Smooth muscle cell (in vitro differentiated cells): Measurements from ENCODE around the gene SAT1. TPM values are rescaled to one million over a fixed set of nuclear protein-coding genes. Genes with fewer than 3 reads are reported as not detected.

Source experiments
- DNase-seq: peaks from one replicate; lab custom pipeline; 2025; ENCODE audit not compliant: unreplicated experiment; lab: John Stamatoyannopoulos, UW
- H2AFZ ChIP-seq: fragments of 200-600 bp; sonication (generic); 2 replicates; pipeline ENCODE4 v1.6.0; 2016; ENCODE audit warnings: antibody characterized with exemption, low read depth, mild to moderate bottlenecking
- H3F3A ChIP-seq: fragments of 200-600 bp; sonication (generic); 2 replicates; pipeline ENCODE4 v1.6.0; 2017; ENCODE audit warnings: antibody characterized with exemption, low read depth
- H3K27ac ChIP-seq: fragments of 200-600 bp; sonication (generic); 2 replicates; pipeline ENCODE4 v1.5.1; 2016; ENCODE audit warnings: low read depth, mild to moderate bottlenecking
- H3K27me3 ChIP-seq: fragments of 200-600 bp; sonication (generic); 2 replicates; pipeline ENCODE4 v1.6.1; 2016; ENCODE audit warnings: low read depth, mild to moderate bottlenecking
- H3K36me3 ChIP-seq: fragments of 200-600 bp; sonication (generic); 2 replicates; pipeline ENCODE4 v1.5.1; 2016; ENCODE audit warnings: low read depth
- H3K4me1 ChIP-seq: fragments of 200-600 bp; sonication (generic); 2 replicates; pipeline ENCODE4 v1.5.1; 2016; ENCODE audit warnings: low read depth
- H3K4me2 ChIP-seq: fragments of 200-600 bp; sonication (generic); 2 replicates; pipeline ENCODE4 v1.6.0; 2016; ENCODE audit warnings: mild to moderate bottlenecking
- H3K4me3 ChIP-seq: fragments of 200-600 bp; sonication (generic); 2 replicates; pipeline ENCODE4 v1.5.1; 2016; ENCODE audit warnings: mild to moderate bottlenecking
- H3K79me2 ChIP-seq: fragments of 200-600 bp; sonication (generic); 2 replicates; pipeline ENCODE4 v1.6.0; 2016; ENCODE audit warnings: low read depth, mild to moderate bottlenecking
- H3K9ac ChIP-seq: fragments of 200-600 bp; sonication (generic); 2 replicates; pipeline ENCODE4 v1.6.0; 2016; ENCODE audit warnings: low read depth
- H3K9me3 ChIP-seq: fragments of 200-600 bp; sonication (generic); replicated peaks from 2 replicates; pipeline ENCODE4 v1.5.1; 2016; ENCODE audit warnings: low read depth
- H4K20me1 ChIP-seq: fragments of 200-600 bp; sonication (generic); 2 replicates; pipeline ENCODE4 v1.6.0; 2016; ENCODE audit warnings: low read depth
- CTCF ChIP-seq: fragments of 200-600 bp; sonication (generic); IDR thresholded peaks from 2 replicates; pipeline ENCODE4 v1.5.1; 2017; ENCODE audit warnings: borderline replicate concordance, mild to moderate bottlenecking, antibody characterized with exemption; ENCODE audit not compliant: insufficient read depth, poor library complexity, severe bottlenecking
- WGBS: methylation state at CpG from one replicate; pipeline ENCODE4 v1.1.7; 2016; ENCODE audit warnings: low lambda C conversion rate; 5-methylcytosine and 5-hydroxymethylcytosine counted together
- polyA plus RNA-seq: library from polyadenylated mRNA; unstranded; fragments of >200 nt; fragmentation: Nextera tagmentation; extraction: Ambion mirVana; gene quantifications from 2 replicates; pipeline ENCODE4 v1.2.1, GENCODE V29; 2016
- total RNA-seq: library from RNA; depleted of rRNA; stranded (reverse); fragments of >200 nt; gene quantifications from 2 replicates; pipeline ENCODE4 v1.2.3, GENCODE V29; 2014

Gene SAT1
- total and polyA plus RNA-seq, 2 experiments from 2014 or later: 399 to 777 TPM

- H4K20me1 ChIP-seq: peaks cover 14% of the 10 kb centered on the region
- no peak for TF ChIP-seq CTCF
- H3K4me3 ChIP-seq: no peak overlapping the region
- no peak overlapping the region for H2AFZ ChIP-seq
- peaks cover 8% of the 10 kb centered on the region for H3K4me1 ChIP-seq
- peaks cover 4% of the 10 kb centered on the region for H3K36me3 ChIP-seq
- DNase-seq: no peak
- no peaks in the 10 kb centered on the region for H3K9me3 ChIP-seq
- no peaks in the 10 kb centered on the region for H3F3A ChIP-seq
- no peak overlapping the region for H3K27ac ChIP-seq
- H3K4me2 ChIP-seq: no peak overlapping the region
- 90% methylated on average over 8 of the region's 8 CpGs for WGBS
- H3K79me2 ChIP-seq: peaks cover 4% of the 10 kb centered on the region
- no peak overlapping the region for H3K9ac ChIP-seq
- no peaks in the 10 kb centered on the region for H3K27me3 ChIP-seq
Measured at GRCh38 chrX:23789386-23790154, 6.6 kb downstream of the SAT1 start.

DNA sequence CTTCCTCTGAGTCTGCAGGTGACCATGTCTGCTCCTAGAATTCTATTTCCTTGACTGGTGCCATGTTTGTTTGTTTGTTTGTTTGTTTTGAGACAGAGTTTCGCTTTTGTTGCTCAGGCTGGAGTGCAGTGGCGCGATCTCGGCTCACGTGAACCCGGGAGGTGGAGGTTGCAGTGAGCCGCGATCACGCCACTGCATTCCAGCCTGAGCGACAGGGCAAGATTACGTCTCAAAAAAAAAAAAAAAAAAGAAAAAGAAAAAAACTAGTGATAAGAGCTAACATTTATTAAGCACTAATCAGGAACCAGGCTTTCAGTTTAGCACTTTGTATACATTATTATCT lies 7.2 kb downstream of the SAT1 start:
- Histone ChIP-seq H3K4me2 (no peak overlapping the region), H3K79me2 (no peaks in the 10 kb centered on the region), H3F3A (no peaks in the 10 kb centered on the region), H3K9me3 (no peaks in the 10 kb centered on the region), H3K27me3 (no peaks in the 10 kb centered on the region), H3K4me3 (no peak overlapping the region), H3K36me3 (peaks cover 4% of the 10 kb centered on the region), H3K4me1 (peaks cover 9% of the 10 kb centered on the region), H4K20me1 (peaks cover 8% of the 10 kb centered on the region), H3K9ac (no peak overlapping the region), H3K27ac (no peak overlapping the region), H2AFZ (no peak overlapping the region)
- no peak for TF ChIP-seq CTCF
- 81% methylated on average over 10 of the region's 11 CpGs for WGBS
- DNase-seq: no peak

DNA sequence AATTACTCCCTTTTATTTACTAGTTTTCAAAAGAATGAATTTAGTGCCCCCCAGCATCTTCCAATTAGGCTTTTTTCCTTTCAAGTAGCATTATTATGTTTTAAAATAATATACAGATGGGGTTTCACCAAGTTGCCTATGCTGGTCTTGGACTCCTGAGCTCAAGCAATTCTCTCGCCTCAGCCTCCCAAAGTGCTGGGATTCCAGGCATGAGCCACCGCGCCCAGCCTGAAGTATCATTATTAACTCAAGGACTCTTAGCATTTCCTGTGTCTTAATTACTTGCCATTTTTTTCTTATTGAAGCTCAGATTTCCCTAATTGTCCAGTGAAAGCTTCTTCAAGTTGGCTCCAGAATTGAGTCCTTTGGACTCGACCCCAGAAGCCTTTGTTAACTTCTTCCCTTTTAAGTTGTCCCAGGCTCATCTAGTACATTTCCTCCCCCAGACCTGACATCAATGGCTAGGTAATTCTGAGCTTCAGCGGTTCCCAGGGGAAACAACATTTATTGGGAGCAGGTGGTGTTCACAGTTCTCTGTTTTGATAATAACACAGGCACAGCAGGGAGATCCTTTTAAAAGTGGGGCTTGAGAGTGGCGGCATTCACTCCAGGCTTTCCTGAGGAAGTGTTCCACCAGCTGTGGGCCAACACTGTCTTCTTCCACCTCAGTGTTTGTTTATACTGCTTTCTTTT lies 10.0 kb downstream of the SAT1 start:
- H3K4me1 ChIP-seq: peaks cover 13% of the 10 kb centered on the region
- no peak overlapping the region for H3K27ac ChIP-seq
- H3F3A ChIP-seq: no peaks in the 10 kb centered on the region
- H3K4me2 ChIP-seq: no peak overlapping the region
- H3K9me3 ChIP-seq: no peaks in the 10 kb centered on the region
- no peak overlapping the region for H2AFZ ChIP-seq
- no peaks in the 10 kb centered on the region for H3K79me2 ChIP-seq
- H3K27me3 ChIP-seq: no peaks in the 10 kb centered on the region
- H3K9ac ChIP-seq: no peak overlapping the region
- DNase-seq: no peak
- H3K36me3 ChIP-seq: no peaks in the 10 kb centered on the region
- TF ChIP-seq CTCF: no peak
- H3K4me3 ChIP-seq: no peak overlapping the region
- H4K20me1 ChIP-seq: no peaks in the 10 kb centered on the region
- WGBS: 76% methylated on average over 6 of the region's 6 CpGs
